A549 (cell line): ENCODE measurements around the gene FAM163A. TPM values are rescaled to one million over a fixed set of nuclear protein-coding genes. Genes with fewer than 3 reads are reported as not detected.
"Not testable (repeated sequence)": the region's sequence is repeated elsewhere in the genome, so short reads cannot be mapped to it uniquely, and the experiment has no call there.

Source experiments
- ATAC-seq, 2 experiments: fragments of 200-7000 bp in 1 of 2; fragments of >200 bp in 1 of 2; cut with Nextera tagmentation in 1 of 2; cut with Tn5 transposase in 1 of 2; 3 replicates each; pipeline versions ENCODE4 v1.8.0 to v1.9.1; 2018 to 2020; ENCODE audit warnings: mild to moderate bottlenecking in 1 of 2, moderate library complexity in 1 of 2
- CTCF ChIA-PET: fragments of 300-600 bp; sonication (Branson Sonifier 250); formaldehyde crosslinking; extraction: SDS; loops from one replicate; lab custom pipeline; 2021; ENCODE audit warnings: antibody characterized with exemption, inconsistent platforms; lab: Yijun Ruan, JAX
- POLR2A ChIA-PET: fragments of 350-600 bp; formaldehyde crosslinking; extraction: SDS; loops from one replicate; lab custom pipeline; 2021; ENCODE audit warnings: antibody characterized with exemption, inconsistent platforms; lab: Yijun Ruan, JAX
- DNase-seq, 2 experiments: peaks; one replicate each; pipeline versions ENCODE4 v3.0.0 to v3.0.0-alpha.2; 2011 to 2016; ENCODE audit warnings: low read depth in 1 of 2, low spot score in 1 of 2
- FAIRE-seq: peaks from 2 replicates; lab custom pipeline; 2011; peaks lifted over from hg19 to GRCh38; lab: Jason Lieb, UNC
- H3K27ac ChIP-seq, 2 experiments: fragments of >200 bp; sonication (Bioruptor Twin); formaldehyde crosslinking; 3 replicates each; pipeline ENCODE4 v1.5.1; 2016 to 2017
- H3K4me1 ChIP-seq: fragments of >200 bp; sonication (Bioruptor Twin); formaldehyde crosslinking; 3 replicates; pipeline ENCODE4 v1.6.1; 2016
- H3K4me2 ChIP-seq: fragments of >200 bp; sonication (Bioruptor Twin); formaldehyde crosslinking; 3 replicates; pipeline ENCODE4 v1.6.1; 2016
- H3K4me3 ChIP-seq: fragments of >200 bp; sonication (Bioruptor Twin); formaldehyde crosslinking; 3 replicates; pipeline ENCODE4 v1.5.1; 2016
- H3K9me3 ChIP-seq: fragments of >200 bp; sonication (Bioruptor Twin); formaldehyde crosslinking; 3 replicates; pipeline ENCODE4 v1.6.1; 2016
- BHLHE40 ChIP-seq: IDR thresholded peaks from 2 replicates; pipeline ENCODE4 v1.6.1; 2012; ENCODE audit warnings: low read depth, low read length, inconsistent platforms
- CBX8 ChIP-seq: fragments of 200-600 bp; sonication (generic); IDR thresholded peaks from 2 replicates; pipeline ENCODE4 v1.6.1; 2016
- CHD2 ChIP-seq: fragments of 150-350 bp; IDR thresholded peaks from 2 replicates; pipeline ENCODE4 v1.6.1; 2014; ENCODE audit warnings: low read length; ENCODE audit not compliant: partially characterized antibody
- CHD4 ChIP-seq: fragments of 200-600 bp; sonication (generic); IDR thresholded peaks from 2 replicates; pipeline ENCODE4 v1.6.1; 2016; ENCODE audit warnings: antibody characterized with exemption, mild to moderate bottlenecking, borderline replicate concordance
- EHMT2 ChIP-seq: fragments of 200-600 bp; sonication (generic); IDR thresholded peaks from 2 replicates; pipeline ENCODE4 v1.6.1; 2016; ENCODE audit warnings: antibody characterized with exemption, low read depth, mild to moderate bottlenecking, moderate library complexity
- EP300 ChIP-seq, 2 experiments: fragments of >200 bp; sonication (Bioruptor Twin); formaldehyde crosslinking; IDR thresholded peaks; 2 replicates in 1 of 2; 3 replicates in 1 of 2; pipeline ENCODE4 v1.6.1; 2016 to 2017
- ESRRA ChIP-seq: fragments of 150-350 bp; IDR thresholded peaks from 2 replicates; pipeline ENCODE4 v1.6.1; 2014; ENCODE audit warnings: mild to moderate bottlenecking, low read length, borderline replicate concordance
- FOSB ChIP-seq: fragments of 250-450 bp; sonication (Bioruptor Pico); IDR thresholded peaks from 2 replicates; pipeline ENCODE4 v1.5.0; 2020; ENCODE audit warnings: mild to moderate bottlenecking, moderate library complexity
- HDAC2 ChIP-seq: fragments of 200-600 bp; sonication (generic); IDR thresholded peaks from 2 replicates; pipeline ENCODE4 v1.6.1; 2016
- HES2 ChIP-seq: fragments of >200 bp; sonication (Bioruptor Twin); formaldehyde crosslinking; IDR thresholded peaks from 2 replicates; pipeline ENCODE4 v1.6.1; 2016
- HOXA7 ChIP-seq: fragments of 250-450 bp; sonication (Bioruptor Pico); IDR thresholded peaks from 2 replicates; pipeline ENCODE4 v1.5.0; 2020; ENCODE audit warnings: mild to moderate bottlenecking, moderate library complexity
- HOXB13 ChIP-seq: fragments of 250-450 bp; sonication (Bioruptor Pico); IDR thresholded peaks from 2 replicates; pipeline ENCODE4 v1.5.0; 2020; ENCODE audit warnings: low read depth, mild to moderate bottlenecking, moderate library complexity
- HOXB5 ChIP-seq: fragments of 250-450 bp; sonication (Bioruptor Pico); IDR thresholded peaks from 2 replicates; pipeline ENCODE4 v1.5.0; 2020; ENCODE audit warnings: mild to moderate bottlenecking, moderate library complexity
- KDM1A ChIP-seq: fragments of 200-600 bp; sonication (generic); IDR thresholded peaks from 2 replicates; pipeline ENCODE4 v1.6.1; 2016; ENCODE audit warnings: low read depth, mild to moderate bottlenecking
- MAFK ChIP-seq: fragments of 450-650 bp; IDR thresholded peaks from 2 replicates; pipeline ENCODE4 v1.6.1; 2014; ENCODE audit not compliant: partially characterized antibody
- MAZ ChIP-seq: fragments of 150-350 bp; IDR thresholded peaks from 2 replicates; pipeline ENCODE4 v1.6.1; 2014; ENCODE audit warnings: antibody characterized with exemption, low read depth, low read length, borderline replicate concordance
- NR3C1 ChIP-seq: fragments of >200 bp; sonication (Bioruptor Twin); formaldehyde crosslinking; IDR thresholded peaks from 3 replicates; pipeline ENCODE4 v1.6.1; 2017
- POLR2A ChIP-seq: IDR thresholded peaks from 2 replicates; pipeline ENCODE4 v1.6.1; 2012; ENCODE audit warnings: mild to moderate bottlenecking, low read length
- RAD21 ChIP-seq, 2 experiments: fragments of >200 bp in 1 of 2; sonication (Bioruptor Twin) in 1 of 2; formaldehyde crosslinking in 1 of 2; IDR thresholded peaks in 1 of 2; conservative IDR thresholded peaks in 1 of 2; 2 replicates in 1 of 2; 3 replicates in 1 of 2; pipeline ENCODE4 v1.6.1; 2012 to 2018; ENCODE audit warnings: inconsistent platforms in 1 of 2
- RARB ChIP-seq: fragments of 250-450 bp; sonication (Bioruptor Pico); IDR thresholded peaks from 2 replicates; pipeline ENCODE4 v1.8.0; 2021; ENCODE audit warnings: mild to moderate bottlenecking, moderate library complexity
- RCOR1 ChIP-seq: fragments of 150-350 bp; IDR thresholded peaks from 2 replicates; pipeline ENCODE4 v1.6.1; 2014; ENCODE audit warnings: antibody characterized with exemption, low read length, low read depth
- RNF2 ChIP-seq: fragments of 200-600 bp; sonication (generic); IDR thresholded peaks from 2 replicates; pipeline ENCODE4 v1.6.1; 2016; ENCODE audit warnings: low read depth, mild to moderate bottlenecking, antibody characterized with exemption, moderate library complexity, borderline replicate concordance
- SMC3 ChIP-seq: fragments of >200 bp; sonication (Bioruptor Twin); formaldehyde crosslinking; IDR thresholded peaks from 3 replicates; pipeline ENCODE4 v1.6.1; 2018; ENCODE audit warnings: inconsistent platforms
- TFCP2L1 ChIP-seq: fragments of 250-450 bp; sonication (Bioruptor Pico); IDR thresholded peaks from 2 replicates; pipeline ENCODE4 v1.5.0; 2021; ENCODE audit warnings: mild to moderate bottlenecking
- TP53 ChIP-seq: fragments of 250-450 bp; sonication (Bioruptor Pico); IDR thresholded peaks from 2 replicates; pipeline ENCODE4 v1.5.0; 2021; ENCODE audit warnings: mild to moderate bottlenecking, moderate library complexity
- USF2 ChIP-seq: fragments of 450-650 bp; IDR thresholded peaks from 2 replicates; pipeline ENCODE4 v1.6.1; 2014; ENCODE audit warnings: antibody characterized with exemption
- ZC3H11A ChIP-seq: fragments of 450-650 bp; IDR thresholded peaks from 2 replicates; pipeline ENCODE4 v1.6.1; 2014; ENCODE audit warnings: antibody characterized with exemption, mild to moderate bottlenecking
- ZFP36 ChIP-seq: fragments of 450-650 bp; IDR thresholded peaks from 2 replicates; pipeline ENCODE4 v1.6.1; 2014; ENCODE audit warnings: borderline replicate concordance; ENCODE audit not compliant: partially characterized antibody
- ZSCAN20 ChIP-seq: fragments of 250-450 bp; sonication (Bioruptor Pico); IDR thresholded peaks from 2 replicates; pipeline ENCODE4 v1.8.0; 2022; ENCODE audit warnings: mild to moderate bottlenecking, moderate library complexity
- WGBS: methylation state at CpG from one replicate; pipeline ENCODE4 v1.1.6; 2017; ENCODE audit errors: missing lambda C conversion rate; 5-methylcytosine and 5-hydroxymethylcytosine counted together
- polyA plus RNA-seq, 4 experiments: library from polyadenylated mRNA; depleted of rRNA in 3 of 4; stranded (reverse); fragments of >200 nt; fragmentation: RNase III in 1 of 4; extraction: RNeasy Plus Mini Kit Qiagen cat#74134 plus additional on column Dnase treatment in 1 of 4; gene quantifications; 2 replicates in 3 of 4; 3 replicates in 1 of 4; pipeline ENCODE4 v1.2.3, GENCODE V29; 2011 to 2017

The FAM163A gene
- polyA plus RNA-seq, 2 of the 4 experiments (the other 2 are of a cell fraction): not detected

- DNase-seq: no peak
- Histone ChIP-seq H3K4me2 (no peak overlapping the region), H3K9me3 (no peaks in the 10 kb centered on the region), H3K27ac (no peak overlapping the region), H3K4me1 (no peaks in the 10 kb centered on the region), H3K4me3 (no peak overlapping the region)
- ATAC-seq: no peak
- no peak for TF ChIP-seq MAFK
- no peak for TF ChIP-seq FOSB (CRISPR knock-in tag)
- TF ChIP-seq NR3C1: no peak
- TF ChIP-seq RNF2: no peak
- no peak for TF ChIP-seq SMC3
- TF ChIP-seq BHLHE40: no peak
- TF ChIP-seq MAZ: no peak
- no peak for TF ChIP-seq EHMT2
- TF ChIP-seq RAD21 (conservative IDR thresholded peaks at IDR 0.05 in 1 of 2, IDR thresholded peaks at IDR 0.05 in 1 of 2): no peak
- no peak for TF ChIP-seq EP300 (IDR thresholded peaks at IDR 0.05)
- TF ChIP-seq RCOR1: no peak
- TF ChIP-seq ZFP36: no peak
- TF ChIP-seq ZSCAN20 (CRISPR knock-in tag): no peak
- no peak for TF ChIP-seq HOXA7 (CRISPR knock-in tag)
- no peak for TF ChIP-seq HOXB13 (CRISPR knock-in tag)
- TF ChIP-seq TP53: no peak
- TF ChIP-seq HDAC2: no peak
- TF ChIP-seq CHD4: no peak
- no peak for FAIRE-seq
- POLR2A ChIA-PET: no interaction called here
- CTCF ChIA-PET: interaction anchor here (1.1 to 2.1 kb wide), 3 partner anchors 11 to 38 kb away, joined by 3 to 5 read pairs (median 3); no protein-coding TSS in a partner anchor
- 90% methylated on average over 1 of the region's 1 CpG for WGBS
Observed at GRCh38 chr1:179853102-179853501, 110.0 kb downstream of the FAM163A start.

- ATAC-seq, H3K4me3 ChIP-seq, DNase-seq, H3K4me1 ChIP-seq, H3K9me3 ChIP-seq, POLR2A ChIA-PET, H3K27ac ChIP-seq, H3K4me2 ChIP-seq, FAIRE-seq: not testable (repeated sequence)
- CTCF ChIA-PET: interaction anchor here (0.7 kb wide), 1 partner anchor 11 kb away, joined by 3 read pairs; no protein-coding TSS in a partner anchor
- WGBS: 95% methylated on average over 4 of the region's 4 CpGs
Observed at GRCh38 chr1:179855831-179856230, 112.7 kb downstream of the FAM163A start.

- POLR2A ChIA-PET: no interaction called here
- no peak overlapping the region for H3K4me3 ChIP-seq
- WGBS: 98% methylated on average over 2 of the region's 2 CpGs
- no peak for TF ChIP-seq CBX8
- TF ChIP-seq HOXA7 (CRISPR knock-in tag): no peak
- TF ChIP-seq KDM1A: no peak
- no peak for TF ChIP-seq NR3C1
- no peak for TF ChIP-seq EHMT2
- TF ChIP-seq USF2: no peak
- TF ChIP-seq ESRRA: no peak
- TF ChIP-seq RAD21 (conservative IDR thresholded peaks at IDR 0.05 in 1 of 2, IDR thresholded peaks at IDR 0.05 in 1 of 2): no peak
- no peak for TF ChIP-seq RNF2
- TF ChIP-seq, all 56 proteins: peak for 0
- Histone ChIP-seq H3K4me1 (no peaks in the 10 kb centered on the region), H3K9me3 (no peaks in the 10 kb centered on the region), H3K27ac (no peak overlapping the region), H3K4me2 (no peak overlapping the region)
- CTCF ChIA-PET: interaction anchor here (0.7 kb wide), 1 partner anchor 12 kb away, joined by 3 read pairs; no protein-coding TSS in a partner anchor
- no peak for FAIRE-seq
- no peak for DNase-seq
- no peak for ATAC-seq
Observed at GRCh38 chr1:179856296-179856695, 113.2 kb downstream of the FAM163A start.

- ATAC-seq (no peak; a peak in 1 of 6 replicates), FAIRE-seq (no peak), DNase-seq (no peak)
- no peak overlapping the region for H3K4me3 ChIP-seq
- 90% methylated on average over 4 of the region's 4 CpGs for WGBS
- H3K27ac ChIP-seq: no peak overlapping the region
- ChIA-PET POLR2A (no interaction called here), CTCF (no interaction called here)
- H3K4me1 ChIP-seq: no peaks in the 10 kb centered on the region
- no peaks in the 10 kb centered on the region for H3K9me3 ChIP-seq
- no peak overlapping the region for H3K4me2 ChIP-seq
- TF ChIP-seq HOXB5: no peak
- no peak for TF ChIP-seq MAFK
- TF ChIP-seq RARB (CRISPR knock-in tag): no peak
- TF ChIP-seq USF2: no peak
- no peak for TF ChIP-seq SMC3
- TF ChIP-seq ZC3H11A: no peak
- TF ChIP-seq POLR2A: no peak
- TF ChIP-seq CBX8: no peak
- TF ChIP-seq CHD2: no peak
- no peak for TF ChIP-seq HES2
- TF ChIP-seq TFCP2L1 (CRISPR knock-in tag): no peak
Observed at GRCh38 chr1:179857009-179857408, 113.9 kb downstream of the FAM163A start.
